OCI-LY7 (cell line): ENCODE results near the gene TLL2. TPM values are rescaled to one million over a fixed set of nuclear protein-coding genes. Genes with fewer than 3 reads are reported as not detected.

Source experiments
- BruUV-seq: library from RNA; stranded (reverse); fragments of 400-500 nt; replicated peaks from 2 replicates; lab custom pipeline; 2021; lab: Mats Ljungman, UMichigan
- CTCF ChIA-PET: fragments of 300-600 bp; sonication (Branson Sonifier 250); formaldehyde crosslinking; loops from one replicate; lab custom pipeline; 2022; ENCODE audit warnings: antibody characterized with exemption; ENCODE audit not compliant: unreplicated experiment; lab: Charles Lee
- POLR2A ChIA-PET: fragments of 300-600 bp; sonication (Branson Sonifier 250); formaldehyde crosslinking; loops from one replicate; lab custom pipeline; 2022; ENCODE audit warnings: antibody characterized with exemption; lab: Charles Lee
- DNase-seq: peaks from one replicate; pipeline ENCODE4 v3.0.0-alpha.2; 2015; ENCODE audit warnings: low spot score
- H2AFZ ChIP-seq: fragments of 200-600 bp; sonication (generic), shearing (Covaris generic); 2 replicates; pipeline ENCODE4 v1.6.1; 2014; ENCODE audit warnings: mild to moderate bottlenecking, antibody characterized with exemption, low read length, moderate library complexity
- H3K27ac ChIP-seq: fragments of 200-600 bp; sonication (generic); 2 replicates; pipeline ENCODE4 v1.5.1; 2014; ENCODE audit warnings: mixed run types, low read depth, mild to moderate bottlenecking, moderate library complexity, low read length, inconsistent platforms; ENCODE audit not compliant: poor library complexity, severe bottlenecking
- H3K36me3 ChIP-seq: fragments of 200-600 bp; sonication (generic); 2 replicates; pipeline ENCODE4 v1.6.1; 2014; ENCODE audit warnings: mild to moderate bottlenecking, antibody characterized with exemption, low read length, moderate library complexity, mixed read lengths; ENCODE audit not compliant: insufficient read depth
- H3K4me1 ChIP-seq: fragments of 200-600 bp; sonication (generic); 2 replicates; pipeline ENCODE4 v1.5.1; 2014; ENCODE audit warnings: mild to moderate bottlenecking, low read length; ENCODE audit not compliant: insufficient read depth, poor library complexity, severe bottlenecking
- H3K4me2 ChIP-seq: fragments of 200-600 bp; sonication (generic); 2 replicates; pipeline ENCODE4 v1.6.1; 2014; ENCODE audit warnings: mild to moderate bottlenecking, low read length
- H3K4me3 ChIP-seq: fragments of 200-600 bp; sonication (generic); 2 replicates; pipeline ENCODE4 v1.5.1; 2014; ENCODE audit warnings: mild to moderate bottlenecking, low read depth, low read length; ENCODE audit not compliant: poor library complexity, severe bottlenecking
- H3K79me2 ChIP-seq: fragments of 200-600 bp; sonication (generic); 2 replicates; pipeline ENCODE4 v1.6.1; 2016; ENCODE audit warnings: low read depth, mild to moderate bottlenecking, low read length, moderate library complexity, mixed read lengths; ENCODE audit not compliant: insufficient read depth
- H3K9me2 ChIP-seq: fragments of 200-600 bp; sonication (generic); 2 replicates; pipeline ENCODE4 v1.6.1; 2016; ENCODE audit warnings: mild to moderate bottlenecking, low read length, mixed read lengths; ENCODE audit not compliant: insufficient read depth
- H3K9me3 ChIP-seq: fragments of 200-600 bp; sonication (generic); 2 replicates; pipeline ENCODE4 v1.6.1; 2014; ENCODE audit warnings: mild to moderate bottlenecking, mixed run types, low read length, mixed read lengths
- H4K20me1 ChIP-seq: fragments of 200-600 bp; sonication (generic); 2 replicates; pipeline ENCODE4 v1.6.1; 2014; ENCODE audit warnings: mild to moderate bottlenecking, antibody characterized with exemption, low read length, moderate library complexity, mixed read lengths; ENCODE audit not compliant: insufficient read depth
- CTCF ChIP-seq: fragments of 200-600 bp; sonication (generic); conservative IDR thresholded peaks from 2 replicates; pipeline ENCODE4 v1.5.1; 2014; ENCODE audit warnings: mild to moderate bottlenecking, antibody characterized with exemption, low read length, moderate library complexity, mixed read lengths
- EZH2phosphoT487 ChIP-seq: fragments of 200-600 bp; sonication (generic); IDR thresholded peaks from 2 replicates; pipeline ENCODE4 v1.6.1; 2018; ENCODE audit warnings: low read depth, borderline replicate concordance, mild to moderate bottlenecking, mixed run types, antibody characterized with exemption, low read length, moderate library complexity, mixed read lengths
- intact Hi-C: fragments of 100-400 bp; cut with micrococcal nuclease; formaldehyde crosslinking; loops from one replicate; pipeline ENCODE4 v1.10.0; 2022; ENCODE audit not compliant: unreplicated experiment
- total RNA-seq, 2 experiments: library from RNA; depleted of rRNA in 1 of 2; stranded (reverse); fragments of >200 nt in 1 of 2; shearing (Covaris generic) in 1 of 2; gene quantifications; 2 replicates each; pipeline ENCODE4 v1.2.3, GENCODE V29; 2014 to 2022

The TLL2 gene
- total RNA-seq, 2 experiments from 2014 or later = 0.97 to 1.1 TPM

- H3K27ac ChIP-seq = no peak overlapping the region
- no peak for TF ChIP-seq EZH2phosphoT487
- TF ChIP-seq CTCF = peak; percentile 83
- POLR2A ChIA-PET = no interaction called here
- CTCF ChIA-PET = no interaction called here
- peaks cover 19% of the 10 kb centered on the region for H3K4me1 ChIP-seq
- H3K4me2 ChIP-seq = no peak overlapping the region
- DNase-seq = peak; percentile 58
- no peaks in the 10 kb centered on the region; the same call in 1 of the 2 replicates for H4K20me1 ChIP-seq
- H3K36me3 ChIP-seq = no peaks in the 10 kb centered on the region
- no peaks in the 10 kb centered on the region for H3K9me2 ChIP-seq
- no peak overlapping the region for H3K4me3 ChIP-seq
- H2AFZ ChIP-seq = no peak overlapping the region
- BruUV-seq = no TSS peak
- intact Hi-C loops = loop anchor here (2.0 to 10.0 kb wide), 2 partner anchors 114 to 234 kb away; no protein-coding TSS in a partner anchor
- H3K79me2 ChIP-seq = no peaks in the 10 kb centered on the region
- H3K9me3 ChIP-seq = no peaks in the 10 kb centered on the region
Measured at GRCh38 chr10:96511044-96511945, 2.4 kb downstream of the TLL2 start.

GRCh38 chr10:96509017-96509641 is 4.6 kb downstream of the TLL2 start:
- ChIA-PET CTCF (interaction anchor here (1.1 kb wide), 1 partner anchor 32 kb away, joined by 3 read pairs; no protein-coding TSS in a partner anchor), POLR2A (no interaction called here)
- no peak overlapping the region for H3K27ac ChIP-seq
- no peak for DNase-seq
- intact Hi-C loops = no loop called here
- H3K9me3 ChIP-seq = no peaks in the 10 kb centered on the region
- H4K20me1 ChIP-seq = no peaks in the 10 kb centered on the region
- BruUV-seq = no TSS peak
- H3K9me2 ChIP-seq = no peaks in the 10 kb centered on the region
- TF ChIP-seq CTCF (no peak), EZH2phosphoT487 (no peak)
- H3K4me3 ChIP-seq = no peak overlapping the region
- H3K79me2 ChIP-seq = no peaks in the 10 kb centered on the region
- no peak overlapping the region for H3K4me2 ChIP-seq
- no peaks in the 10 kb centered on the region for H3K36me3 ChIP-seq
- H3K4me1 ChIP-seq = peaks cover 13% of the 10 kb centered on the region
- H2AFZ ChIP-seq = no peak overlapping the region

- Histone ChIP-seq H3K9me3 (no peaks in the 10 kb centered on the region), H3K4me2 (no peak overlapping the region), H3K9me2 (no peaks in the 10 kb centered on the region), H3K36me3 (no peaks in the 10 kb centered on the region), H2AFZ (no peak overlapping the region), H3K4me3 (no peak overlapping the region), H4K20me1 (no peaks in the 10 kb centered on the region), H3K4me1 (no peaks in the 10 kb centered on the region), H3K79me2 (no peaks in the 10 kb centered on the region), H3K27ac (no peak overlapping the region)
- no peak for DNase-seq
- BruUV-seq = no TSS peak
- TF ChIP-seq CTCF = no peak
- TF ChIP-seq EZH2phosphoT487 = no peak
- ChIA-PET POLR2A (no interaction called here), CTCF (no interaction called here)
- intact Hi-C loops = no loop called here
Measured at GRCh38 chr10:96507044-96507443, 6.7 kb downstream of the TLL2 start.
